NCI-H146 treated with DMSO at 0.1 percent for 48 hours (cell line): ENCODE data around the gene TDRD9.

ENCODE experiments used
- DNase-seq: peaks from one replicate; lab custom pipeline; 2025; ENCODE audit not compliant: unreplicated experiment; lab: John Stamatoyannopoulos, UW

Gene TDRD9

GRCh38 chr14:104090071-104090748 is 162.0 kb downstream of the TDRD9 start:
- DNase-seq, result no peak

- DNase-seq, result no peak
Observed at GRCh38 chr14:104091061-104091926, 163.0 kb downstream of the TDRD9 start.

- no peak for DNase-seq
Observed at GRCh38 chr14:104091927-104092771, 163.9 kb downstream of the TDRD9 start.

GRCh38 chr14:104092931-104093365 is 164.7 kb downstream of the TDRD9 start:
- DNase-seq, result no peak

- DNase-seq, result no peak
Observed at GRCh38 chr14:104093366-104094055, 165.3 kb downstream of the TDRD9 start.

- no peak for DNase-seq
Observed at GRCh38 chr14:104094056-104094708, 165.9 kb downstream of the TDRD9 start.

GRCh38 chr14:104094709-104095425 is 166.6 kb downstream of the TDRD9 start:
- DNase-seq, result no peak

- DNase-seq, result no peak
Observed at GRCh38 chr14:104095426-104096310, 167.4 kb downstream of the TDRD9 start.

GRCh38 chr14:104096318-104096717 is 168.1 kb downstream of the TDRD9 start:
- DNase-seq, result no peak

- DNase-seq, result no peak
Observed at GRCh38 chr14:104096751-104097700, 168.8 kb downstream of the TDRD9 start.

GRCh38 chr14:104098272-104099095 is 170.2 kb downstream of the TDRD9 start:
- DNase-seq, result no peak

- no peak for DNase-seq
Observed at GRCh38 chr14:104099096-104100041, 171.1 kb downstream of the TDRD9 start.

- no peak for DNase-seq
Observed at GRCh38 chr14:104100171-104101085, 172.2 kb downstream of the TDRD9 start.

GRCh38 chr14:104101086-104101621 is 172.9 kb downstream of the TDRD9 start:
- no peak for DNase-seq
